Calu3 (cell line): ENCODE data around the gene CD74. TPM values are rescaled to one million over a fixed set of nuclear protein-coding genes. Genes with fewer than 3 reads are reported as not detected.

ENCODE experiments used
- Bru-seq: library from RNA; stranded (reverse); fragments of 400-500 nt; gene quantifications from one replicate; lab custom pipeline; 2021; lab: Mats Ljungman, UMichigan
- BruChase-seq, 2 experiments: library from RNA; stranded (reverse); fragments of 400-500 nt; gene quantifications; one replicate each; lab custom pipeline; 2021; lab: Mats Ljungman, UMichigan
- BruUV-seq: library from RNA; stranded (reverse); fragments of 400-500 nt; replicated peaks from 2 replicates; lab custom pipeline; 2021; lab: Mats Ljungman, UMichigan
- CTCF ChIA-PET: fragments of 300-600 bp; sonication (Branson Sonifier 250); formaldehyde crosslinking; loops from one replicate; lab custom pipeline; 2022; ENCODE audit warnings: antibody characterized with exemption; lab: Charles Lee
- DNase-seq: peaks from one replicate; pipeline ENCODE4 v3.0.0; 2022
- H3K27ac Mint-ChIP-seq: one replicate; pipeline ENCODE4 v1.8.0; 2022; ENCODE audit warnings: mixed read lengths; ENCODE audit not compliant: unreplicated experiment
- H3K27me3 Mint-ChIP-seq: one replicate; pipeline ENCODE4 v1.8.0; 2022; ENCODE audit warnings: mixed read lengths; ENCODE audit not compliant: unreplicated experiment
- H3K36me3 Mint-ChIP-seq: one replicate; pipeline ENCODE4 v1.8.0; 2022; ENCODE audit warnings: mild to moderate bottlenecking, moderate library complexity, mixed read lengths; ENCODE audit not compliant: insufficient read depth, unreplicated experiment
- H3K4me1 Mint-ChIP-seq: one replicate; pipeline ENCODE4 v1.8.0; 2022; ENCODE audit warnings: mild to moderate bottlenecking, low read depth, mixed read lengths; ENCODE audit not compliant: unreplicated experiment
- H3K4me3 Mint-ChIP-seq: one replicate; pipeline ENCODE4 v1.8.0; 2022; ENCODE audit warnings: mild to moderate bottlenecking, low read depth, moderate library complexity, mixed read lengths; ENCODE audit not compliant: unreplicated experiment
- H3K9me3 Mint-ChIP-seq: one replicate; pipeline ENCODE4 v1.8.0; 2022; ENCODE audit warnings: low read depth, mixed read lengths; ENCODE audit not compliant: unreplicated experiment
- intact Hi-C: fragments of 100-400 bp; cut with micrococcal nuclease; formaldehyde crosslinking; loops from one replicate; pipeline ENCODE4 v1.10.0; 2022; ENCODE audit not compliant: unreplicated experiment
- long read RNA-seq: library from polyadenylated mRNA; stranded (forward); transcript quantifications from one replicate; pipeline ENCODE4 v2.0.0, GENCODE V29; 2022
- total RNA-seq: library from RNA; stranded (reverse); gene quantifications from 2 replicates; pipeline ENCODE4 v1.2.3, GENCODE V29; 2022
- TF ChIP-seq, protein P1 (sequence below): fragments of 200-600 bp; IDR thresholded peaks from one replicate; pipeline ENCODE4 v1.8.0; 2022; ENCODE audit warnings: antibody characterized with exemption; ENCODE audit not compliant: unreplicated experiment

CD74 gene
- total RNA-seq (773 and 1,091 TPM in 2 replicates), Bru-seq, nascent RNA (percentile 93 among the genes with signal in this experiment), BruChase-seq, experiment 1, labeled RNA remaining after a 6-hour chase (percentile 97 among the genes with signal in this experiment), BruChase-seq, experiment 2, labeled RNA remaining after a 2-hour chase (percentile 94 among the genes with signal in this experiment)
- long read RNA-seq, transcript CD74-201 (9 exons, 981 nt) = minor isoform, 158 of 1,975 reads
- long read RNA-seq, transcript CD74-202 (8 exons, 1,449 nt) = major isoform, 1,665 of 1,975 reads
- long read RNA-seq, partial matches to known transcripts = 98 of 1,975 reads
- long read RNA-seq, other reads (novel, unspliced or antisense) = 50 of 1,975 reads

DNA sequence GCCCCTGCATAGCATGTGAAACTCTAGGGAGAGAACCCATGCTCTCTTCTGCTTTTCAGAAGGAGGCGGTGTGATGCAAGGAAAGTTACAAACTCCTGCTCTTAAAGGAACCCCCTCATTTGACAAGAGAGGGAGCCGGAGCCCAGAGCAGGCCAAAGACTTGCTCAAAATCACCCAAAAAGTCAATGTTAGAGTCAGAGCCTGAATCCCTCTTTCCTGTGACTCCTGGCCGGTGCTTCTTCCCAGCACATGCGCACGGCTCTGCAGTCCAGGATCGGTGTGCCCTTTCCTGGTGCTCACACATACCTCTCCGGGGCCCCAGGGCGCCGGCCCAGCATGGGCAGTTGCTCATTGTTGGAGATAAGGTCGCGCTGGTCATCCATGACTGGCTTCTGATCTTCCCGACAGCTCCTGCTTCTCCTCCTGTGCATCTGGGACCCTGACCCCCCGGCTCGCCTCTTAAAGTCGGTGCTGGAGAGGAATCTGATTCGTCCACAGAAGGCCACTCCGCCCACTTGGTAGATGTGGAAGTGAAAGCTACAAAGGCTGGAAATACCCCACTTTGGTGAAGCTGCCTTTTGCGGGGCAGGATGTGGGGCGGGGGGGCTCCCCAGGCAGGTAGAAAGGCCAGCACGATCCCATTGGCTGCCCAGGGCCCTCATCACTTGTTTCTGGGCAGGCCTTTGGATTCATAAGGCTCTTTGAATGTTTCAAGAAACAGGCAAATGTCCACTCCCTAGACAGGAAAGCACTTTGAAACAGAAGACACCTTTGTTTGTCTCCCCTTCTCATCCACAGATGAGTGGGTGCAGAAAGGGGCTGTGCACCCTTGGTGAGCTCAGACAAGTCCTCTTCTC lies at the start of gene CD74:
CD74 (minus strand) TSS at position 592 of the 857 bp plus-strand sequence; CDS start at position 431, 161 bp downstream.
- peak within 1 kb of the TSS; percentile 98 for H3K27ac Mint-ChIP-seq
- no peaks in the 10 kb centered on the region for H3K27me3 Mint-ChIP-seq
- peak within 1 kb of the TSS; percentile 95 for H3K4me3 Mint-ChIP-seq
- BruUV-seq = TSS peak; percentile 64
- CTCF ChIA-PET = interaction anchor here (1.0 to 3.9 kb wide), 2 partner anchors 13 to 24 kb away, joined by 3 to 17 read pairs; no protein-coding TSS in a partner anchor
- TF ChIP-seq, protein P1, sequence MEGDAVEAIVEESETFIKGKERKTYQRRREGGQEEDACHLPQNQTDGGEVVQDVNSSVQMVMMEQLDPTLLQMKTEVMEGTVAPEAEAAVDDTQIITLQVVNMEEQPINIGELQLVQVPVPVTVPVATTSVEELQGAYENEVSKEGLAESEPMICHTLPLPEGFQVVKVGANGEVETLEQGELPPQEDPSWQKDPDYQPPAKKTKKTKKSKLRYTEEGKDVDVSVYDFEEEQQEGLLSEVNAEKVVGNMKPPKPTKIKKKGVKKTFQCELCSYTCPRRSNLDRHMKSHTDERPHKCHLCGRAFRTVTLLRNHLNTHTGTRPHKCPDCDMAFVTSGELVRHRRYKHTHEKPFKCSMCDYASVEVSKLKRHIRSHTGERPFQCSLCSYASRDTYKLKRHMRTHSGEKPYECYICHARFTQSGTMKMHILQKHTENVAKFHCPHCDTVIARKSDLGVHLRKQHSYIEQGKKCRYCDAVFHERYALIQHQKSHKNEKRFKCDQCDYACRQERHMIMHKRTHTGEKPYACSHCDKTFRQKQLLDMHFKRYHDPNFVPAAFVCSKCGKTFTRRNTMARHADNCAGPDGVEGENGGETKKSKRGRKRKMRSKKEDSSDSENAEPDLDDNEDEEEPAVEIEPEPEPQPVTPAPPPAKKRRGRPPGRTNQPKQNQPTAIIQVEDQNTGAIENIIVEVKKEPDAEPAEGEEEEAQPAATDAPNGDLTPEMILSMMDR = no peak
- H3K4me1 Mint-ChIP-seq = peaks cover 40% of the 10 kb centered on the region
- no peaks in the 10 kb centered on the region for H3K9me3 Mint-ChIP-seq
- intact Hi-C loops = loop anchor here (2.0 kb wide), 1 partner anchor 24 kb away; no protein-coding TSS in a partner anchor
- peaks cover 60% of the 10 kb centered on the region for H3K36me3 Mint-ChIP-seq
- DNase-seq = peak; percentile 94

DNA sequence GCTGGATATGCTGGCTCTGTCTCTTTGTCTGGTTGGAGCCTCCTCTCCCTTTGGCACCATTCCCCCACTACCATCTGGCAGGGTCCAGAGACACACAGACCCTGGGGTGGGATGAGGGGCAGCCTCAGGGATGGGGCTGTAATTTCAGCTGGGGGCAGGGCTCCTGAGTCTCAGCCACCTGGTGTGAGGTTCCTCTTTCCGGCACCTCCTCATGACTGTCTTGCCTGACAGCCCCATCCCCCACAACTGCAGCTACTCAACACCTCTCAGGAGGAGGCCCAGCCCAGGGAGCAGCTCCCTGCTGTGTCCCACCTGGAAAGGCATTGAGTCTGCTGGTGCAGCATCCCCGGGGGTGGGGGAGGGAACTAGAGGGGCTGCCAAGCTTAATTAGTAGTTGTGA lies 48.5 kb upstream of the CD74 start:
- Mint-ChIP-seq H3K4me1 (peaks cover 7% of the 10 kb centered on the region), H3K9me3 (no peaks in the 10 kb centered on the region), H3K4me3 (no peak overlapping the region), H3K27ac (no peak overlapping the region), H3K36me3 (peaks cover 5% of the 10 kb centered on the region), H3K27me3 (no peaks in the 10 kb centered on the region)
- no peak for DNase-seq
- no TSS peak for BruUV-seq
- CTCF ChIA-PET = no interaction called here
- intact Hi-C loops = no loop called here
- TF ChIP-seq, protein P1 = no peak

DNA sequence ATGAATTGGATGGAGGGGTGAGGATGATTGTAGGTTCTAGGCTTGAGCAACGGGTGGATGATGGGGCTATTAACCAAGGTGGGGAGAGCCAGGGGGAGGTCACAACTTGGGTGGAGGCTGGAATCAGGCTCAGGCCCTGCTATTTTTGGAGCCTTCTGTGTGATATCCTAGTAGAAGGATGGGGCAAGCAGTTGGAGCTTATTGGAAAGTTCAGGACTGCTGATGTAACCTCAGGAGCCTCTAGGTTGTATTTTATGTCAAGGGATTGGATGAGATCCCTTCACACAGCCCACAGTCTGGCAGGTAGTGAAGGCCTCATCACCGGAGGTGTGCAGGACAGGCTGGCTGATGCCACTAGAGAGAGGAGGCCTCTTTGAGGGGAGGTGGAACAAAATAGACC lies 48.1 kb upstream of the CD74 start:
- Mint-ChIP-seq H3K4me3 (no peak overlapping the region), H3K36me3 (peaks cover 5% of the 10 kb centered on the region), H3K9me3 (no peaks in the 10 kb centered on the region), H3K27me3 (no peaks in the 10 kb centered on the region), H3K27ac (no peak overlapping the region), H3K4me1 (peaks cover 7% of the 10 kb centered on the region)
- DNase-seq = no peak
- CTCF ChIA-PET = no interaction called here
- TF ChIP-seq, protein P1 = no peak
- BruUV-seq = no TSS peak
- intact Hi-C loops = no loop called here

DNA sequence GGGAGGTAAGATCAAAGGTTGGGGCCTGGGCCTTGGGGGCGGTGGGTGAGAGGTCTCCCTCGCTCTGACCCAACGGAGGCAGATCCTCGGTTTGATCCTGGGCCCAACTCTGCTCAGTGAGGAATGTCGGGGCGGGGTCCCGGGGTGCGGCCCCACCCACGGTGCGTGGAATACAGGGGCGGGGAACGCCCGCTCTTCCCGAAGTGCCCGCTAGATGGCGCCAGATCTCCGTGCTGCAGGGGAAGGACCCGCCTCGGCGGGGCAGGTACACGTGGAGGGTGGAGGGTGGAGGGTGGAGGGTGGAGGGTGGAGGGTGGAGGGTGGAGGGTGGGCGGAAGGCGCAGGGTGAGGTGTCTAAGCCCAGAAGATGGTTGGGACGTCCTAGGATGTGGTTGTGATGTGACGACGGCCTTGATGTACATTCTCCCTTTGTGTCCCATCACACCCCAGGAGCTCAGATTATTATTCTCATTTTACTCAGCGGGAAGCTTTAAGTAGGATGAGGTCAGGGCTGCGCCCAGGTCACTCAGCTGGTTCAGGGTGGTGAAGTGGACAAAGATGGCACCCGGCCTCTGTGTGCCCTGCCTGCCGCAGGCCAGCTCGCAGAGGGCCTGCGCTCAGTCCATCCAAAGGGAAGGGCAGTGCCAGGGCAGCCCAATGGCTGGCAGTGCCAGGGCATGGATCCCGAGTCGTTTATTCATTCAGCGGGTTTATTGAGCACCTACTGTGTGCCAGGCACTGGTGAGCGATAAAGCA lies 46.3 kb upstream of the CD74 start:
- Mint-ChIP-seq H3K9me3 (no peaks in the 10 kb centered on the region), H3K27me3 (no peaks in the 10 kb centered on the region), H3K36me3 (peaks cover 5% of the 10 kb centered on the region), H3K4me3 (no peak overlapping the region), H3K4me1 (peaks cover 7% of the 10 kb centered on the region), H3K27ac (no peak overlapping the region)
- intact Hi-C loops = loop anchor here (1.0 to 10.0 kb wide), 4 partner anchors 64 to 176 kb away; no protein-coding TSS in a partner anchor
- peak; percentile 93 for DNase-seq
- CTCF ChIA-PET = interaction anchor here (0.6 to 1.7 kb wide), 14 partner anchors 9 to 621 kb away, joined by 3 to 13 read pairs (median 6); partner anchors contain the start of genes RBM22 and RPS14
- BruUV-seq = no TSS peak
- TF ChIP-seq, protein P1 = peak; percentile 94
